SK-N-MC (cell line): ENCODE data around the gene ETV1.

ENCODE experiments used
- EZH2 ChIP-seq: fragments of 200-600 bp; sonication (generic); IDR thresholded peaks from one replicate; pipeline ENCODE4 v1.6.1; 2017; ENCODE audit warnings: antibody characterized with exemption
- FOXP2 ChIP-seq: optimal IDR thresholded peaks from 2 replicates; pipeline ENCODE3; 2011; ENCODE audit warnings: mild to moderate bottlenecking, moderate library complexity; ENCODE audit not compliant: insufficient read depth; ENCODE audit errors: extremely low read length, control extremely low read depth
- POLR2AphosphoS5 ChIP-seq: IDR thresholded peaks from 2 replicates; pipeline ENCODE4 v1.6.1; 2012; ENCODE audit warnings: mild to moderate bottlenecking, low read depth, low read length, borderline replicate concordance

- TF ChIP-seq EZH2 (no peak), POLR2AphosphoS5 (no peak), FOXP2 (no peak)
These were observed 140.1 kb downstream of the ETV1 start for GRCh38 chr7:13849163-13849892.
